ENCODE measurements around the gene PRR15L. TPM values are rescaled to one million over a fixed set of nuclear protein-coding genes. Genes with fewer than 3 reads are reported as not detected.

PRR15L gene
- polyA plus RNA-seq, 3 donors = not detected

DNA sequence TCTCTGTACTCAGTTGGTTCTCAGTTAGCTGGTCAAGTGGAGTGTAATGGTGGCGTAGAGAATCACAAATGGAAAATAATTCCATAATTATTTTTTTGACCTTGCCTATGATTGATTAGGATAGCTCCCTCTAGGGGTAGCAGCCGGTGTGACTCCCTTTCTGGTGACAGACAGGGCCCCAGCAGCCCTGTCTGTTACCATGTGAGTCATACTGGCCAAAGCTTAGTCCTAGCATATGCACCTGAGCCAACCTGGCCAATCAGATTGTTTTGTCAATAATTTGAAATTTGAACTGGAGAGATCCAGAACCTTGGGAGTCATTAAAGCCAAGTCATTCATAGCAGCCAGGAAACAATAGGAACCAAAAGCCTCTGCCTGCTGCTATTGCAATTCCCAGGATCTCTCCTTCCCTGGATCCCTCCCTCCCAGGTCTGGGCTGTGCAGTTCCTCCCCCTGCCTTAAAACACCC lies 10.7 kb downstream of the PRR15L start:
- Histone ChIP-seq H3K9ac (ENCODE audit: insufficient read depth, low read length, poor library complexity, severe bottlenecking) (no peak overlapping the region), H3K4me3 (replicated peaks in 1 of 3; ENCODE audit: low read depth in 2 of 3, low read length in 3 of 3) (no peak overlapping the region), H3K4me2 (replicated peaks; ENCODE audit: extremely low read depth, low read length, poor library complexity, severe bottlenecking) (no peak overlapping the region), H2AFZ (ENCODE audit: insufficient read depth, low read depth, low read length, poor library complexity, severe bottlenecking) (no peak overlapping the region), H3K36me3 (replicated peaks in 1 of 2; ENCODE audit: control insufficient read depth in 1 of 2, insufficient read depth in 2 of 2, low read length in 2 of 2) (peaks cover 5 to 13% of the 10 kb centered on the region in 2 donors), H3K9me3 (replicated peaks in 1 of 2; ENCODE audit: control insufficient read depth in 1 of 2, insufficient read depth in 1 of 2, low read length in 2 of 2) (no peaks in the 10 kb centered on the region), H3K4me1 (ENCODE audit: control insufficient read depth in 1 of 2, insufficient read depth in 2 of 2, low read length in 2 of 2) (peaks cover 58 to 74% of the 10 kb centered on the region in 2 donors), H4K20me1 (ENCODE audit: insufficient read depth, low read length) (no peaks in the 10 kb centered on the region), H3K27me3 (ENCODE audit: control insufficient read depth in 2 of 2, insufficient read depth in 2 of 2, low read length in 2 of 2) (no peaks in the 10 kb centered on the region), H3K79me2 (ENCODE audit: insufficient read depth, low read length) (peaks cover 3% of the 10 kb centered on the region), H3K27ac (ENCODE audit: low read depth in 1 of 2, low read length in 2 of 2) (peak overlapping the region in 1 of 2 donors; percentile 79)
- Mint-ChIP-seq H3K9me3 (peaks cover 0 to 2% (median 0%) of the 10 kb centered on the region in 7 donors), H3K27me3 (ENCODE audit: low read depth in 3 of 3) (peaks cover 0 to 1% (median 0%) of the 10 kb centered on the region in 3 donors), H3K27ac (peak overlapping the region in 5 of 7 donors; percentile 25 to 87 (median 66)), H3K4me3 (no peak overlapping the region), H3K36me3 (peaks cover 20 to 31% of the 10 kb centered on the region in 2 donors), H3K4me1 (peaks cover 71% of the 10 kb centered on the region)
- TF ChIP-seq, protein P1, sequence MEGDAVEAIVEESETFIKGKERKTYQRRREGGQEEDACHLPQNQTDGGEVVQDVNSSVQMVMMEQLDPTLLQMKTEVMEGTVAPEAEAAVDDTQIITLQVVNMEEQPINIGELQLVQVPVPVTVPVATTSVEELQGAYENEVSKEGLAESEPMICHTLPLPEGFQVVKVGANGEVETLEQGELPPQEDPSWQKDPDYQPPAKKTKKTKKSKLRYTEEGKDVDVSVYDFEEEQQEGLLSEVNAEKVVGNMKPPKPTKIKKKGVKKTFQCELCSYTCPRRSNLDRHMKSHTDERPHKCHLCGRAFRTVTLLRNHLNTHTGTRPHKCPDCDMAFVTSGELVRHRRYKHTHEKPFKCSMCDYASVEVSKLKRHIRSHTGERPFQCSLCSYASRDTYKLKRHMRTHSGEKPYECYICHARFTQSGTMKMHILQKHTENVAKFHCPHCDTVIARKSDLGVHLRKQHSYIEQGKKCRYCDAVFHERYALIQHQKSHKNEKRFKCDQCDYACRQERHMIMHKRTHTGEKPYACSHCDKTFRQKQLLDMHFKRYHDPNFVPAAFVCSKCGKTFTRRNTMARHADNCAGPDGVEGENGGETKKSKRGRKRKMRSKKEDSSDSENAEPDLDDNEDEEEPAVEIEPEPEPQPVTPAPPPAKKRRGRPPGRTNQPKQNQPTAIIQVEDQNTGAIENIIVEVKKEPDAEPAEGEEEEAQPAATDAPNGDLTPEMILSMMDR (IDR thresholded peaks at IDR 0.05) = peak; percentile 92
- WGBS (ENCODE audit: insufficient coverage) = 0% methylated on average over 1 of the region's 2 CpGs
- peak; percentile 57 to 77 (median 75) for DNase-seq
- intact Hi-C loops (cut with micrococcal nuclease) = loop anchor here in 1 of 2 donors (10.0 kb wide), 1 partner anchor 52 kb away; the partner anchor contains the start of gene SP2

DNA sequence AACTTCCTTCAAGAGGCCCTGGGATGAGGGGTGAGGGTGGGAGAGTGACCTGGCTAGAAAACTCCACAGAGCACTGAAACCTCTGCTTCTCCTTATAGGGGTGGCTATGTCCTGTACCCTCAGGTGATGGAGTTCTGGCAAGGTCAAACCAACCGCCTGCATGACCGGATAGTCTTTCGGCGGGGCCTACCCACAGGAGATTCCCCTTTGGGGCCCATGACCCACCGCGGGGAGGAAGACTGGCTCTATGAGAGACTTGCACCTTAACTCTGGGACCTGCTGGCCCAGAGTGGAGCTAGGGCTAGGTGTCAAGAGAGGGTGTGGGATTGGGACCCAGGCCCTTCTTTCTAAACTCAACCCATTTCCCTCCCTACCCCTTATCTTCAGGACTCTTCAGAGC lies 11.2 kb downstream of the PRR15L start:
- Histone ChIP-seq H3K79me2 (ENCODE audit: insufficient read depth, low read length) (peaks cover 8% of the 10 kb centered on the region), H3K27me3 (ENCODE audit: control insufficient read depth in 2 of 2, insufficient read depth in 2 of 2, low read length in 2 of 2) (no peaks in the 10 kb centered on the region), H3K4me2 (replicated peaks; ENCODE audit: extremely low read depth, low read length, poor library complexity, severe bottlenecking) (peak overlapping the region; percentile 19), H3K4me1 (ENCODE audit: control insufficient read depth in 1 of 2, insufficient read depth in 2 of 2, low read length in 2 of 2) (peaks cover 57 to 74% of the 10 kb centered on the region in 2 donors), H3K9me3 (replicated peaks in 1 of 2; ENCODE audit: control insufficient read depth in 1 of 2, insufficient read depth in 1 of 2, low read length in 2 of 2) (no peaks in the 10 kb centered on the region), H3K4me3 (replicated peaks in 1 of 3; ENCODE audit: low read depth in 2 of 3, low read length in 3 of 3) (peak overlapping the region in 1 of 3 experiments; percentile 32), H4K20me1 (ENCODE audit: insufficient read depth, low read length) (no peaks in the 10 kb centered on the region), H3K27ac (ENCODE audit: low read depth in 1 of 2, low read length in 2 of 2) (peak overlapping the region; percentile 59 to 79), H2AFZ (ENCODE audit: insufficient read depth, low read depth, low read length, poor library complexity, severe bottlenecking) (no peak overlapping the region), H3K36me3 (replicated peaks in 1 of 2; ENCODE audit: control insufficient read depth in 1 of 2, insufficient read depth in 2 of 2, low read length in 2 of 2) (peaks cover 5 to 13% of the 10 kb centered on the region in 2 donors), H3K9ac (ENCODE audit: insufficient read depth, low read length, poor library complexity, severe bottlenecking) (no peak overlapping the region)
- H3K9me3 Mint-ChIP-seq = peaks cover 0 to 2% (median 0%) of the 10 kb centered on the region in 7 donors
- intact Hi-C loops (cut with micrococcal nuclease) = loop anchor here in 1 of 2 donors (10.0 kb wide), 1 partner anchor 52 kb away; the partner anchor contains the start of gene SP2
- H3K27ac Mint-ChIP-seq = peak overlapping the region; percentile 58 to 90 (median 76)
- no peak for DNase-seq
- 97% methylated on average over 4 of the region's 6 CpGs for WGBS (ENCODE audit: insufficient coverage)
- peaks cover 0 to 1% (median 0%) of the 10 kb centered on the region in 3 donors for H3K27me3 Mint-ChIP-seq (ENCODE audit: low read depth in 3 of 3)
- peaks cover 20 to 31% of the 10 kb centered on the region in 2 donors for H3K36me3 Mint-ChIP-seq
- peaks cover 70% of the 10 kb centered on the region for H3K4me1 Mint-ChIP-seq
- no peak overlapping the region for H3K4me3 Mint-ChIP-seq
- TF ChIP-seq, protein P1 (IDR thresholded peaks at IDR 0.05) = no peak
